GM21381 (cell line): Measurements from ENCODE around the gene CAB39L.

Source experiments
- ATAC-seq: cut with Tn5 transposase; IDR thresholded peaks from one replicate; pipeline ENCODE4 v1.9.1; 2021; ENCODE audit warnings: mild to moderate bottlenecking, moderate library complexity; ENCODE audit not compliant: unreplicated experiment

Gene CAB39L

DNA sequence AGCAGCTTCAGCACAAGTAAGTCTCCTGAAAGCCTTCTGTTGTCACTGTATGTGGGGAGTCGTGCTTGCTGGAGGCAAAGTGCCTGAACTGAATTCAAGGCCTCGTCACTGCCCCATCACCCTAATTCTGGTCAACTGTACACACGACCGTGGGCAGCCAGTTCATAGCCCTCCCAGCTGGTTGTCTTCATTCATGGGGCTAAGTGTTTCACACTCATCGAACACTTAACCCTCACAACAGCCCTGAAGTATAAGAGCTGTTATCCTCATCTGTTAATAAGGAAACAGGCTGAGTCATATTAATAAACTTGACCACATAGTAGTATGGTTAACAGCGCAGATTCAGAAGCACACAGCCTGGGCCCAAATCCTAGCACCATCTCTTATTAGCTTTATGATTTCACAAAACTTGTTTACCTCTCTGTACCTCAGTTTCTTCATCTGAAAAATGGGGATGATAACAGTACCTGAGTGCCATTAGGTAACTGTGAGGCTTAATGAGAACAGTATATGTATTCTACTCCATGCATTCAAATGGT lies 129.5 kb downstream of the CAB39L start:
- ATAC-seq, result no peak

DNA sequence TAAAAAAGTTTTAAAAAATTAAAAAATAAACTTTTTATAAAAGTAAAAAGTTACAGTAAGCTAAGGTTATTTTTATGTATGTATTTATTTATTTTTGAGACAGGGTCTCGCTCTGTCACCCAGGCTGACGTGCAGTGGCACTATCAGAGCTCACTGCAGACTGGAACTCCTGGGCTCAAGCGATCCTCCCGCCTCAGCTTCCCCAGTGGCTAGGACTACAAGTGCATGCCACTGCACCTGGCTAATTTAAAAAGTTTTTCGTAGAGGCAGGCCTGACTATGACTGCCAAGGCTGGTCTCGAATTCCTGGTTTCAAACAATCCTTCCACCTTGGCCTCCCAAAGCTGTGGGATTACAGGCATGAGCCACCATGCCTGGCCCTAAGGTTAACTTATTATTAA lies 132.0 kb downstream of the CAB39L start:
- no peak for ATAC-seq

DNA sequence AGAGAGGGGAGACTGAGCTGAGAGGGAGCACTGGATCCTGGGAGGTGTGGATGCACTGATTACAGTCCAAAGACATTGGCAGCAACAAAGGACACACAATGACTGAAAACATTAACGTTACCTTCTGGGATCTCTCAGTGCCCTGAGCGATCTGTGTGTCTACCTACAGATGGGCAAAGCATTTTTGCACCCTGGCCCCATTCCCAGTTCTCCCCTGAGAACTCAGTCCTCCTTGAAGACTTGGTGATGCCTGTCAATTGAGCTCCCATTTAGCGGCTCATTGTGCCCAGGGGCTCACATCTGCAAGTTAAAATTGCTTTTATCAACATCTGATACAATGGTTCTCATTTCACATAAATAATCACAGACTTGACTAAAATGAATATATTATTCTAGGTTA lies 133.6 kb downstream of the CAB39L start:
- no peak for ATAC-seq

DNA sequence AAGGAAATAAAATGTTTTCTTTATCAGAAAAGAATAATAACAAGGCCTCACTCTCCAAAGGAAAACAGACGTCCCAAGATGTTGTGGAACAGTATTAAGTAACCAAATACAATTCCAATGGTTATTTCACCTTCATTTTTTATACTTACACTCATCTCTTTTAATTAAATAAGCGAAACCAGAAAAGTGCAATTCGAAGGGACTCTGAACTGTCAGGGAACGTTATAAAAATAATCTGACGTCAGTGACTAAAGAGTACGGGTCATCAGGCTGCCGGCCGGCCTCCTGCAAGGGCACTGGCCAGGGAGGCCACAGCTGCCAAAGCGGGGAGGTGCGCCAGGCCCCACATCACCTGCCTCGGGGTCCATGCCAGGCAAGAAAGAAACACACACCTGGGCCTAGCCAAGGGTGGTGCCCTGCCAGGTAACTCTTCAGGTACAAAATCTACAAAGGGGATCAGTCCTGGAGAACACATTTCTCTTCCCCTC lies 134.9 kb downstream of the CAB39L start:
- no peak for ATAC-seq

DNA sequence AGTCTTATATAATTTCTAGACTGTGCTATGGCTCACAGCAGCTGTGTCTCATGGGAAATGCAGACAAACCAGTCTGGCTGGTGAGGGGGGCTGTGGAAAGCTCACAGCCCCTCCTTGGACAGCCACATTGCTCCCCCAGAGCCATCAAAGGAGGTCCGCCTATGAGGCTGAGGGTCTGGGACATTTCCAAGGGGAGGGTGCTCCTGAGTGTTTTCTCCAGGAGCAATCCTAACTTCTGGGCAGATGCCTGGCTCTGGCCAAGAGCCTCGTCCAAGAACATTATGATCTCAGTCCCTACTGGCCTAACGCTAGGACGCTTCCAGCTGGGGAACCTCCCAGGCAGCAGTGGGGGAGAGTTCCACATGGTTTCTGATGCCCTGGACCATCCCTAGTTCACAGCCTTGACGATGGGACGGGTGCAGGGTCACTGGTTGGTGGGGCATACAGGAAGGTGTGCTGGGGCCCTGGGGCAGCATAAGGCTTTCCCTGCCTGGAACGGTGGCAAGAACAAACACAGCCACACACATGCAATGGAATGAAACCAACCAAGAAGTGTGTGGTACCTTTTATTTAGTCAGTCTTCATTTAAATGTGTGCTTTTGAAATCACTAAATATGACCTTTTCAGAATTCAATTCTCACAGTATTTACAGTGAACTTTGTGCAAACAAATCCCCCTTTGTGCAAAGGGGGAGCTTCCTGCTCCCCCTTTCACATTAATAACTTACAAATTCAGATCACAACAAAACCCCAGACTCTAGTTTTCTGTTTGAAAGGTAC lies 135.6 kb downstream of the CAB39L start:
- no peak for ATAC-seq

DNA sequence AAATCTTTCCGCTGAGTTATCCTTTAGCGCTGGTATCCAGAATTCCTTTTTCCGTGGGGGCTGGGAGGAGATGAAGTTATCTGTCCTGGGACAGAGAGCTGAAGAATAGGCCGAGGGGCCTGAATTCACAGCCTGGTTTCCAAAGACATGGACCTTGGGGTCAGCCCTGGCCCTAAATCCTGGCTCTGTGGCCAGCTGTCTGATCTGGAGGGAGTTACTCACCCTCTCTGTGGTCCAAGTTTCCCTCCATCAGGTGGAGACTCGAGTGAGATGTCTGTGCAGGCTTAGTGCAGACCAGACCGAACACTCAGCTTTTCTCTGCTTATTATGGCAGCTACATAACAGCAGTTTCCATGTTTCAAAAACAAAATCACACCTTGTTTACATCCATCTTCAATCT lies 136.5 kb downstream of the CAB39L start:
- ATAC-seq, result no peak

DNA sequence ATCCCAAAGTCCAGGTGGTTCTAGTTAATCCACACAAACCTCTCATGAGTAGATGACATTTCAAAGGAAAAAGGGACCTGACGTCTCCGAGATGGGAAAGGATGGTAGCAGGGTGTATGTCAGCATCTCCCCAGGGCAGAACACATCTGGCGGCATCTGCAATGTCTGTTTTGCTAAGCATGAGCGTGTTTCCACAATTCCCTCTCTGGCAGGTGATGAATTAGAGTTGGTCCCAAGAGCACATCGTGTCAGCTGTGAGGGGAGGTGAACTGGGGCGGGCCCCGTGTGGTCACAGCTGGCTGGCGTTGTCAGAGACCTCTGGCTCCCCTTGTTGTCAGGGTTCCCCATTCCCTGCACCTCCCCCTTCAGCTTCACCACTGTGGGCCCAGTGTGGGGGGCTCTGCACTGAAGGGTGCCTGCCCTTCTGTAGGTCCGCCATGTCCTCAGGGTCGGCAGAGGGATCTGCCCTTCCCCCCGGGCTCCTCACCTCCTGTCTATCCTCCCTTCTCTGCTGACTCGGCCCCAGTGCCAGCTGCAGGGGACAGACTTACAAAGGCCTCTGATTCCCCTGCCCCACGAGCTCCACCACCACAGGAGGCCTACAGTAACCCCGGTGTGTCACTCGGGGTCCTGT lies 138.0 kb downstream of the CAB39L start:
- ATAC-seq, result no peak

DNA sequence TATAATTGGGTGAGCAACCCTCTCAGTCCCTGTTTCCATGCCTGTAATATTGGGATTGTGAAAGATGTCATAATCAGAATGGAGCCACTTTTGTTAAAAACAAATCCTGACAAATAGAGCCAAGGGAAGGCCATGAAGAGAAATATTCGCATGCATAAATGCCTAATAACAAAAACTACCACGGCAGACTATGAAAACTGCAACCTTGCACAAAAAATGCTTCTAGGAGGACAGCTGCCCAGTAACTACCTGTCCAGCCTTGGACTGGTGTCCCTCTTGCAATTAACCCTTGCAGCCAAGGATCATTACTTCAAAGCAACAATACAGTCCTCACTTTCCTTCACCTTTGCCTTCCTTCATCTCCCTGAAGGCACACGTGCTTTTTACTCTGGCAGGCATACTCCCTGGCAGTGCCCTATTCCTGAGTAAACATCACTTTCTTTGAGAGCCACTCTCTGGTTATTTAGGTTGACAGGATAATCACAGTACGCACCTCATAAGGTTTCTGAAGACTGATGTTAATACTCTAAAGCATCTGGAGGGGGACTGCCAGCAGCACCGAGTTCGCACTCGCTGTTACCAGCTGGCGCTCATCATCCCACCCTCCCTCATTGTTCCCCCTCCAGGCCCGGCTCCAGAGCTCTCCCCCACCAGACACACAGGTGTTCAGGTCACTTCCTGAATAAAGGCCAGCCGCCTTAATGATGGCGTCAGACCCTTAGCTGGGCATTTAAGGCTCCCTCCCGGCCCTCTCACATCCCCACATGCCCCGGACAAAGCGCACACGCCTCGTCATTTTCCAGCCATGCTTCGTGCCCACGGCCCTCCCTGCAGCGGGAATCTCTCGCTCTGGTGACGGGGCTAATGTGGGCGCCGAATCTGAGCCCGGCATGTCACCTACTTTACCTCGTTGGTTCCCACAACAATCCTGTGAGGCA lies 138.8 kb downstream of the CAB39L start:
- no peak for ATAC-seq

DNA sequence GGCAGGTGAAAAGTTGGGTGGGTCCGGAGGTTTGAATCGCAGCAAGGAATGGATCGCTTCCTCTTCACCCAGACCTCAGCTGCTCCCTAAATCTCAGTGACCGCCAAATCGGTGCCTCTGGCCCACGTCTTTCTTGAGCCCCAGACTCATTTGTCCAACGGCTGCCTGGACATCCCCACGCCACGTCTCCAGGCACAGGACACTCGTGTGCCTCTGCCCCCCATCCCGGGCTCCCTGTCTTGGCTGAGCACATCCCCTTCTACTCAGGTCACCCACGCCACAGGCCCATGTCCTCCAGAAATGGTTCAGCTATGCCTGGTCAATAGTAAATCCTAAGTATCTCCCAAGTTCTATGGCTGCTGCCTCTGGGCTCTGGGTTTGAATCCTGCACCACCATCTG lies 139.5 kb downstream of the CAB39L start:
- ATAC-seq, result no peak

DNA sequence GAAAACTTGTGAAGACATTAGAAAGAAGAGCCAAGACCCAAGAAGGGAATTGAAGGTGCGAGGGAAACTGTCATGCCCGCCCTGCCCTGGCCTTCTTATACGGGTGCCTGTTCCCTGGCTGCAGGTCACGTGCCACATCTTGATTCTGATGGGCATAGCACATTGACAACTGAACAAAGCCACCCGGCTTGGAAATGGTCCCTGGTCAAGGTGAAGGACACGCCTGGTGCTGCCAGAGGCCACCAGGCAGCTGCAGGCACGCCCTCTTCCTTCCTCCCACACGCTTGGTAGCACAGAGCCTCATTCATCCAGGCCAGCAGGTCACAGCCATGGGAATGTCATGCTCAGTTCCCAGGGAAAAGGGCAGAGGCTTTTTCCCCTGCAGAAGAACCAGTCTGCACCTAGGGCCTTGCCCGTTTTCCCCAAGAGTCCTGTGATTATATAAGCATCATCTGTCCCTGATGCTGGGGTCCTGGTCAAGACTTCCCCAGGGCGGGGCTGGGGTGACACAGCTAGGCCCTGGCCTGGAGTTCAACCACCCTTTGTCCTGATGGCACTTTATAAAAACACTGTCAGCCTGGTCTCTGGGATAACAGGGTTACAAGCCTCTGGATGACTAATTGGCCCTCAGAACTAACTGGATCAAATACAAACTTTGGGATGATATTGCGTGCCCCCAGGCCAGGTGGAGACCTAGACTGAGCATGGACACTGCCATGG lies 140.2 kb downstream of the CAB39L start:
- ATAC-seq, result no peak

DNA sequence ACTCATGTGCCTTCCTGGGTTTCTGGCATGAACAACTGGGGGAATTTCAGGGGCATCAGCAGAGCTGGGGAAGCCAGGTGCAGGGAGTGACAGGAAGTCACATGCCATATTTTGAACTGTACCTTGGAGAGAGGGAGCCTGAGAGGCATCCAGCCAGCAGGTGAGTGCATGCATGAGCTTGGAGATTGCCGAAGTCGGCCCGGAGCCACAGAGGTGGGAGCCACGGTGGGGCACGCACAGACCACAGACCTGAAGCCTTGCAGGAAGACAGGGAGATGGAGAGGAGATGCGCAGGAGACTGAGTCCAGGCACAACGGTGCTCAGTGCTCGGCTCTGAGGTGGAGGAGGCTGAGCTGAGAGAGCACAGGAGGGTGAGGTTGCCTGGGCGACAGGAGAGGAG lies 141.0 kb downstream of the CAB39L start:
- ATAC-seq, result no peak

DNA sequence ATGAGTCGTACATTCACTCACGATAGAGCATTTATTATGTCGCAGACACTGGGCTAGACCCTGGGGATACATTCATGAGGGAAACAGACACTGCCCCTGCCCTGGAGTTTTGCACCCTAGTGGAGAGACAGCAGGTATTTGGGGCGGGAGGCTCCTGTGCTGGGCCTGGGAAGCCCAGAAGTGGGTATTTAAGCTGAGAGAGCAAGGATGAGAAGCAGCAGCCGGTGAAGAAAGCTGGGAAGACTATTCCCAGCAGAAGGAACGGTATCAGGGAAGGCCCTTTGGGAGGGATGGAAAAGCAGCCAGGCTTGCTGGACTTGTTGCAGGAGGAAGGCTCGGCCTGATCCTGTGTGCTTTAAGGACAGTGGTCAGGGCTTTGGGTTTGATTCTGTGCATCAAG lies 141.6 kb downstream of the CAB39L start:
- no peak for ATAC-seq

DNA sequence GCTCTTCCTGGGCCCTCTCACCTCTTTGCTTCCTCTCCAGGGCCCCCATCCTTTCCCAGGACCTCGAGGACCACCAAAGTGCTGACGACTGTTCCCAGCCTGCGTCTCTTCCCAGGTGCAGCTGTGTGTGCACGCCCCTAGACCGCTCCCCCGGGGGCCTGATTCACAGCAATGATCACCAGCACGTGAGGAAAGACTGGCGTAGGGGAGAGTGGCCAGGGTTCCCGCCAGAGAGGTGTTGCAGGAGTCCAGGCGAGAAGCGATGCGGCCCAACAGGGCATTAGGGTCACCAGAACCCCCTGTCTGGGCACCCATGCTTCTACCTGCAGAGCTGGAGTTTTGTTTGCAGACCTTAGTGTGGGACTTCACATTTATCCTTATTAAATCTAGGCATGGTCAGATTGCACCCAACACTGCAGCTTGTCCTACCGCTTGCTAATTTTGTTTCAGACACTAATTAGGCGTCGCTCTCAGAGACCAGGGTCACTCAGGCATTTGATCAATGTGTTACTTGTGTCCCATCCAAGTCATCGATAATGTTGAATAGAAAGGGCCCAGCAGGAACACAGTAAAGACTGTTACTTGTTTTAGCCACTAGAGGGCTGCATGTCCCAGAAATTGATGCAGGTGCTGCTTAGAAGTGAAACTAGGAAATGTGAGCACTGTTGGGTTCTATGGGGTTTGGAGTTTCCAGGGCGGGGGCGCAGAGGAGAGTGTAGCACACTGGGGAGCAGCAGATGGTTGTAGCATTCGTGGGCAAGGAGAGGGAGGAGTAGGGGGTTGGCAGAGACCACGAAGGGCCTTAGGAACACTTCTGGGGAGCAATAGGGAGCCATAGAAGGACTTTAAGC lies 142.9 kb downstream of the CAB39L start:
- peak; percentile 89 for ATAC-seq

DNA sequence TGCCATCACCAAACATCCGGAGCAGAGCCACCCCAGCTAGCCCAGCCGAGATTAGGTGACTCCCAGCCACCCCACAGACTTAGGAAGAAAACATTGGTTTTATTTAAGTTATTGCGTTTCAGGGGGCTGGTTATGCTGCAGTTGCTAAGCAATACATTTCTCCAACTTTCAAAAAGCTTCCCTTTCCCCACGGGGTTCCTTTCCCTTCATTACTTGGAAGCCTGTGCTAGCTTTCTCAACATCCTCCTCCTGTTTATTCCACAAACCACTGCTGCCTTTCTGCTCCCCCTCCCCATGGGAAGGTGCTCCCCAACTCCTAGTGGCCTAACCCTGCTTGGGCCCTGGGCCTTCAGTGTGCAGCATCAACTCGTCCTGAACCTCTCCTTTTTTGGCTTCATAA lies 143.6 kb downstream of the CAB39L start:
- ATAC-seq, result no peak

DNA sequence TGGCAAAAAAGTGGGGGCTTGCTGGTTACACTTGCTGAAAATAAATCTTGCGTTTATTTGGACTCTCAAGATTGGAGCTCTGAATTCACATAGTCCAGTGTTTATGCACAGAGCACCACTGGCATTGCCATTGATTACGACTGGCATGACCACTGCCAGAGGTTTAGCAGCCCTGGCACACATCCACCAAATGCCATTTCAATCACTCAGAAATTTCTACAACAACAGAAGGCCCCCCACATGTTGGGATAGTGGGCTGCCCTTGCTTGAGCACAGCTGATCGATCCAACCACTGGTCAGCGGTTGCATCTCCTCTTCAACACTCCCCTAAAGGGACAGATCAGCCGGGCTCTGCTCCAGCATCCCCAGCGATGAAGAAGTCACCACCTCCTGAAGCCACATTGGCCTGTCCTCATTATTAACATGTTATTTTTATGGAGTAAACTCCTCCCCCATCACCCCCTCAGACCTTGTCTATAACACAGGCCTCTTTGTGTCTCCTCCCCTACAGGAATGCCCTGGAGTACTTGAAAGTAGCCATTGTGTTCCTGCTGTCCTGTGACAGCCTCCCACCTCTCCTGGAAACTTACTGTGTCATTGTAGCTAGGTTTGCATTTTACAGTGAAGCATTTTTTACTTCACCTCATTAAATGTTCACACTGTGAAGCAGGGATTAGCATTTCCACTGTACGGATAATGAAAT lies 144.8 kb downstream of the CAB39L start:
- ATAC-seq, result no peak

DNA sequence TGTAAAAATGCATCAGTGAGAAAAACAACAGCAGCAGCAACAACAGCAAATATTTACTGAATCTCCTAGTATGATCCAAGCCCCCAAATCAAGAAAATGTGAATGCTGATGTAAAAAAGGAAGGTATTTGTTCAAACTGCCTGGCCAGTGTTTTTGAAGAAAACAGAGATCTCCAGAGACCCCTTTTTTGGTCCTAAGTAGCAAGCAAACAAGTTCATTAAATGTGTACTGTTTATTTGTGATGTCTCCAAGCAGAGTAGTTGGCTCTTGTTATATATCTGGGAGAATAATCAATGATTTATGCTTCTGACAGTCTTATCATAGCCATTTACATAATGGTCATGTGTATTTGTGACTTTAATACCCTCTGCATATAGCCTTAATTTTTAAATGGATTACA lies 145.4 kb downstream of the CAB39L start:
- no peak for ATAC-seq

DNA sequence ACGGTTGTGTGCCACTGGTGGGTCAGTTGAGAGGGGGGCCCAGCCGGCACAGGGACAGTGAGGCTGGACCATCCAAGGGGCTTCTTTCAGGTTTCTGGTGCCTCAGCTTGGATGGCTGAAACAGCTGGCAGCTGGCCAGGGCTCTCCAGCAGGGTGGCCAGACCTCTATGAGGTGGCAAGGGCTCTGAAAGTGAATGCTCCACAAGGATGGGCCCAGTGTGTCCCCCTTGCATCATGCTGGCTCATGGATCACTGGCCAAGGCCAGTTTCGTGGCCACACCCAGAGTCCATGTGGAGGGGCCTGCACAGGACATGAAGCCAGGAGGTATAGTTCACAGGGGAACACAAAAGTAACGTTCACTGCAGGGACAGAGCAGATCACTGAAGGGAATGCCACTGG lies 146.5 kb downstream of the CAB39L start:
- no peak for ATAC-seq

DNA sequence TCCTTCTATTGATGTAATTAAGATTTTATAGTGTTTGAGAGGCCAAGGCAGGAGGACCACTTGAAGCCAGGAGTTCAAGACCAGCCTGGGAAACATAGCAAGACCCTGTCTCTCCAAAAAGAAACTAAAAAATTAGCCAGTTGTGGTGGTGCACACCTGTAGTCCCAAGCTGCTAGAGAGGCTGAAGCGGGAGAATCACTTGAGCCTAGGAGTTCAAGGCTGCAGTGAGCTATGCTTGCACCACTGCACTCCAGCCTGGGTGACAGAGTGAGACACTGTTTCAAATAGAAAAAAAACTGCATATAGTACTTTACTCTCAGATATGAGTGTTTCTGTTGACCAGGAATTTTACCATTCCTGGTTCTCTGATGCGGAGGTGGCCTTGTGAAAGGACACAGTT lies 147.2 kb downstream of the CAB39L start:
- no peak for ATAC-seq

DNA sequence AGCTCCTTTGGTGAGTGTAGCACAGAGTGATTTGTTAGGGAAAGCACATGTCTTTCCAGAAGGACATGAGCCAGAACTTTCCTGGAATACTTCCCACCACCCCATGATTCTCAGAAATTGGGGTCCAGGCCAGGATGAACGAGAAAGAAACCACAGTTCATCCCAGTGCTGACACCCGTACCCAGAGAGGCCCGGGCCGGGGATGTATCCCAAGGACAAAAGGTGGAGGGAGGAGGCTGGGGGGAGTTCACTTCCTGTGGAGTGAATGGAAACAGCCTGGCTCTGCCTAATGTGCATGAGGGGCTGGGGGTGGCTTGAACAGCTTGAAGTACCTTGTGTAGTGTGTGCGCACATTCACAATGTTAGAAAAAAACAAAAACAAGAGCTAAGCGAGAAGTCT lies 148.6 kb downstream of the CAB39L start:
- no peak for ATAC-seq
